Caco-2 (cell line): Measurements from ENCODE around the gene TMEM185A. TPM values are rescaled to one million over a fixed set of nuclear protein-coding genes. Genes with fewer than 3 reads are reported as not detected.
"Not testable (repeated sequence)": the region's sequence is repeated elsewhere in the genome, so short reads cannot be mapped to it uniquely, and the experiment has no call there.

Experiments used
- BruUV-seq: library from RNA; stranded (reverse); fragments of 400-500 nt; replicated peaks from 2 replicates; lab custom pipeline; 2021; lab: Mats Ljungman, UMichigan
- CTCF ChIA-PET: fragments of 300-600 bp; sonication (Branson Sonifier 250); formaldehyde crosslinking; loops from one replicate; lab custom pipeline; 2022; ENCODE audit warnings: antibody characterized with exemption; lab: Charles Lee
- POLR2A ChIA-PET: fragments of 300-600 bp; sonication (Branson Sonifier 250); formaldehyde crosslinking; loops from one replicate; lab custom pipeline; 2022; ENCODE audit warnings: antibody characterized with exemption; lab: Charles Lee
- DNase-seq, 2 experiments: peaks; one replicate each; pipeline versions ENCODE4 v3.0.0 to v3.0.0-alpha.2; 2020 to 2022
- H3K27me3 ChIP-seq: replicated peaks from 2 replicates; pipeline ENCODE4 v1.6.0; 2011; ENCODE audit warnings: low read length; ENCODE audit not compliant: control insufficient read depth, insufficient read depth
- H3K36me3 ChIP-seq: 2 replicates; pipeline ENCODE4 v1.5.1; 2011; ENCODE audit warnings: low read length; ENCODE audit not compliant: control insufficient read depth, insufficient read depth
- H3K4me1 ChIP-seq: fragments of 250-450 bp; sonication (Bioruptor Pico); 2 replicates; pipeline ENCODE4 v1.5.1; 2020; ENCODE audit warnings: mild to moderate bottlenecking
- H3K4me3 ChIP-seq: 2 replicates; pipeline ENCODE4 v1.5.1; 2011; ENCODE audit warnings: low read depth, mild to moderate bottlenecking, control low read depth, low read length
- H3K9me3 ChIP-seq: fragments of 250-450 bp; sonication (Bioruptor Pico); 2 replicates; pipeline ENCODE4 v1.5.1; 2020; ENCODE audit warnings: mild to moderate bottlenecking, moderate library complexity
- H3K27ac Mint-ChIP-seq: one replicate; pipeline ENCODE4 v1.8.0; 2022; ENCODE audit warnings: mixed read lengths; ENCODE audit not compliant: unreplicated experiment
- H3K27me3 Mint-ChIP-seq: one replicate; pipeline ENCODE4 v1.8.0; 2022; ENCODE audit warnings: mixed read lengths; ENCODE audit not compliant: insufficient read depth, unreplicated experiment
- H3K36me3 Mint-ChIP-seq: one replicate; pipeline ENCODE4 v1.8.0; 2022; ENCODE audit warnings: mild to moderate bottlenecking, mixed read lengths; ENCODE audit not compliant: insufficient read depth, unreplicated experiment
- H3K4me1 Mint-ChIP-seq: one replicate; pipeline ENCODE4 v1.8.0; 2022; ENCODE audit warnings: low read depth, mixed read lengths; ENCODE audit not compliant: unreplicated experiment
- H3K4me3 Mint-ChIP-seq: one replicate; pipeline ENCODE4 v1.8.0; 2022; ENCODE audit warnings: mild to moderate bottlenecking, moderate library complexity, mixed read lengths; ENCODE audit not compliant: unreplicated experiment
- H3K9me3 Mint-ChIP-seq: one replicate; pipeline ENCODE4 v1.8.0; 2022; ENCODE audit warnings: mixed read lengths; ENCODE audit not compliant: unreplicated experiment
- CTCF ChIP-seq, 2 experiments: fragments of 200-600 bp in 1 of 2; IDR thresholded peaks; 1 replicate in 1 of 2; 2 replicates in 1 of 2; pipeline versions ENCODE4 v1.5.1 to v1.8.0; 2011 to 2022; ENCODE audit warnings: antibody characterized with exemption in 1 of 2, control low read depth in 1 of 2, inconsistent platforms in 1 of 2, low read depth in 1 of 2, low read length in 1 of 2, mild to moderate bottlenecking in 1 of 2, moderate library complexity in 1 of 2; ENCODE audit not compliant: insufficient read depth in 1 of 2, severe bottlenecking in 1 of 2, unreplicated experiment in 1 of 2
- intact Hi-C: fragments of 100-400 bp; cut with micrococcal nuclease; formaldehyde crosslinking; loops from one replicate; pipeline ENCODE4 v1.10.0; 2022; ENCODE audit not compliant: unreplicated experiment
- total RNA-seq: library from RNA; stranded (reverse); gene quantifications from 2 replicates; pipeline ENCODE4 v1.2.3, GENCODE V29; 2022

Gene TMEM185A
- total RNA-seq, 1 experiment from 2014 or later: 17.1 TPM

- no peaks in the 10 kb centered on the region for H3K4me1 Mint-ChIP-seq
- no peak for TF ChIP-seq CTCF (IDR thresholded peaks at IDR 0.05; ENCODE audit: insufficient read depth in 1 of 2, low read depth in 1 of 2, low read length in 1 of 2, severe bottlenecking in 1 of 2, unreplicated experiment in 1 of 2)
- H3K27ac Mint-ChIP-seq: no peak overlapping the region
- no peaks in the 10 kb centered on the region for H3K9me3 ChIP-seq
- H3K4me3 ChIP-seq: no peak overlapping the region
- no peaks in the 10 kb centered on the region for H3K9me3 Mint-ChIP-seq
- no peak for DNase-seq
- no peaks in the 10 kb centered on the region for H3K27me3 Mint-ChIP-seq
- CTCF ChIA-PET: no interaction called here
- POLR2A ChIA-PET: no interaction called here
- H3K4me1 ChIP-seq: peaks cover 5% of the 10 kb centered on the region; the same call in 1 of the 2 replicates
- intact Hi-C loops: no loop called here
- no TSS peak for BruUV-seq
- H3K36me3 Mint-ChIP-seq: peaks cover 10% of the 10 kb centered on the region
- no peaks in the 10 kb centered on the region for H3K27me3 ChIP-seq
- H3K36me3 ChIP-seq: no peaks in the 10 kb centered on the region
- H3K4me3 Mint-ChIP-seq: no peak overlapping the region
These were observed 23.9 kb downstream of the TMEM185A start for GRCh38 chrX:149607699-149608098.

- H3K27me3 ChIP-seq, H3K4me3 ChIP-seq, CTCF ChIA-PET, H3K36me3 ChIP-seq, BruUV-seq, H3K27ac Mint-ChIP-seq, intact Hi-C loops, H3K4me1 Mint-ChIP-seq, H3K4me3 Mint-ChIP-seq, POLR2A ChIA-PET, H3K9me3 Mint-ChIP-seq, H3K4me1 ChIP-seq, H3K9me3 ChIP-seq, H3K27me3 Mint-ChIP-seq, DNase-seq: not testable (repeated sequence)
- H3K36me3 Mint-ChIP-seq: peaks cover 10% of the 10 kb centered on the region
These were observed 26.2 kb downstream of the TMEM185A start for GRCh38 chrX:149605248-149605885.

GRCh38 chrX:149598603-149599002 is 33.0 kb downstream of the TMEM185A start:
- H3K27ac Mint-ChIP-seq, H3K36me3 ChIP-seq, CTCF ChIA-PET, H3K4me3 ChIP-seq, H3K9me3 Mint-ChIP-seq, H3K4me1 ChIP-seq, H3K9me3 ChIP-seq, H3K36me3 Mint-ChIP-seq, POLR2A ChIA-PET, H3K4me3 Mint-ChIP-seq, BruUV-seq, H3K4me1 Mint-ChIP-seq, H3K27me3 Mint-ChIP-seq, intact Hi-C loops, H3K27me3 ChIP-seq: not testable (repeated sequence)
- peak in 1 of 2 experiments; percentile 43 for DNase-seq

GRCh38 chrX:149595943-149596342 is 35.6 kb downstream of the TMEM185A start:
- H3K4me3 ChIP-seq, H3K36me3 Mint-ChIP-seq, CTCF ChIA-PET, intact Hi-C loops, H3K27ac Mint-ChIP-seq, POLR2A ChIA-PET, H3K9me3 Mint-ChIP-seq, H3K4me1 ChIP-seq, H3K9me3 ChIP-seq, H3K4me3 Mint-ChIP-seq, H3K36me3 ChIP-seq, H3K27me3 Mint-ChIP-seq, H3K4me1 Mint-ChIP-seq, DNase-seq, H3K27me3 ChIP-seq, BruUV-seq: not testable (repeated sequence)

GRCh38 chrX:149595214-149595613 is 36.4 kb downstream of the TMEM185A start, which contains the start of gene HSFX2:
HSFX2 (minus strand) TSS chrX:149595314; CDS start chrX:149594700, 614 bp downstream.
- H3K4me3 ChIP-seq, H3K4me1 Mint-ChIP-seq, H3K9me3 Mint-ChIP-seq, BruUV-seq, H3K36me3 ChIP-seq, H3K27me3 Mint-ChIP-seq, H3K36me3 Mint-ChIP-seq, H3K27ac Mint-ChIP-seq, POLR2A ChIA-PET, DNase-seq, H3K27me3 ChIP-seq, H3K9me3 ChIP-seq, intact Hi-C loops, H3K4me1 ChIP-seq, CTCF ChIA-PET, H3K4me3 Mint-ChIP-seq: not testable (repeated sequence)

GRCh38 chrX:149590993-149591392 is 40.6 kb downstream of the TMEM185A start:
- H3K4me1 Mint-ChIP-seq, BruUV-seq, H3K27me3 Mint-ChIP-seq, H3K4me1 ChIP-seq, H3K9me3 ChIP-seq, H3K9me3 Mint-ChIP-seq, H3K4me3 Mint-ChIP-seq, H3K4me3 ChIP-seq, CTCF ChIA-PET, intact Hi-C loops, H3K27me3 ChIP-seq, H3K36me3 Mint-ChIP-seq, H3K27ac Mint-ChIP-seq, H3K36me3 ChIP-seq, POLR2A ChIA-PET, DNase-seq: not testable (repeated sequence)
